Posterior vena cava (tissue), 2 donors: ENCODE results near the gene HMGN1. TPM values are rescaled to one million over a fixed set of nuclear protein-coding genes. Genes with fewer than 3 reads are reported as not detected.

Experiments used
- DNase-seq: peaks from one replicate; pipeline ENCODE4 v3.0.0-alpha.2; 2020; ENCODE audit warnings: low spot score
- intact Hi-C, 2 donors: fragments of 100-400 bp; cut with DNase I; formaldehyde crosslinking; loops; one replicate each; pipeline versions ENCODE4 v1.14.1 to v1.14.2; 2022 to 2023
- total RNA-seq, 2 donors: library from RNA; stranded (reverse); fragmentation: NEBNext Ultra II Directional; extraction: Animal tissue kit (Norgen Biotek cat#: 25700); gene quantifications; one replicate each; pipeline ENCODE4 v1.2.1, GENCODE V29; 2021
- donor health status: DM: yes; HTN: yes; CAD: no.
- donor health status: DM: yes; HTN: yes; CAD: no.

Gene HMGN1
- total RNA-seq, 2 donors from 2014 or later, result 65.9 to 101 TPM

- no peak for DNase-seq
- intact Hi-C loops, result no loop called here
Observed at GRCh38 chr21:39345440-39345839, 3.4 kb downstream of the HMGN1 start.

- intact Hi-C loops, result no loop called here
- no peak for DNase-seq
Observed at GRCh38 chr21:39344848-39345247, 4.0 kb downstream of the HMGN1 start.

GRCh38 chr21:39341249-39341923 lies 7.5 kb downstream of the HMGN1 start:
- DNase-seq, result no peak
- intact Hi-C loops, result no loop called here

- no peak for DNase-seq
- intact Hi-C loops, result no loop called here
Observed at GRCh38 chr21:39340687-39341086, 8.2 kb downstream of the HMGN1 start.

- intact Hi-C loops, result no loop called here
- DNase-seq, result no peak
Observed at GRCh38 chr21:39339231-39339630, 9.7 kb downstream of the HMGN1 start.

- intact Hi-C loops, result no loop called here
Observed at GRCh38 chr21:39336457-39337008, 12.4 kb downstream of the HMGN1 start.

GRCh38 chr21:39334611-39335010 lies 14.3 kb downstream of the HMGN1 start:
- no peak for DNase-seq
- intact Hi-C loops, result no loop called here

More at GRCh38 chr21:39336457-39337008, 12.4 kb downstream of the HMGN1 start:
- DNase-seq, result no peak

GRCh38 chr21:39332175-39332574 lies 16.7 kb downstream of the HMGN1 start:
- no peak for DNase-seq
- intact Hi-C loops, result no loop called here

- no peak for DNase-seq
Observed at GRCh38 chr21:39330001-39330400, 18.9 kb downstream of the HMGN1 start.

GRCh38 chr21:39327727-39328126 lies 21.2 kb downstream of the HMGN1 start:
- intact Hi-C loops, result no loop called here
- no peak for DNase-seq

More at GRCh38 chr21:39330001-39330400, 18.9 kb downstream of the HMGN1 start:
- intact Hi-C loops, result no loop called here

- no peak for DNase-seq
- intact Hi-C loops, result no loop called here
Observed at GRCh38 chr21:39326607-39327307, 22.1 kb downstream of the HMGN1 start.

- intact Hi-C loops, result no loop called here
- DNase-seq, result no peak
Observed at GRCh38 chr21:39325458-39325857, 23.4 kb downstream of the HMGN1 start.

GRCh38 chr21:39321424-39321823 lies 27.5 kb downstream of the HMGN1 start:
- DNase-seq, result no peak
- intact Hi-C loops, result no loop called here

GRCh38 chr21:39319814-39320332 lies 29.0 kb downstream of the HMGN1 start:
- DNase-seq, result no peak
- intact Hi-C loops, result loop anchor here in 1 of 2 donors (10.0 kb wide), 1 partner anchor 65 kb away; a partner anchor contains a TSS

- intact Hi-C loops, result loop anchor here in 1 of 2 donors (10.0 kb wide), 1 partner anchor 65 kb away; a partner anchor contains a TSS
- DNase-seq, result no peak
Observed at GRCh38 chr21:39319251-39319756, 29.6 kb downstream of the HMGN1 start.

GRCh38 chr21:39318091-39318959 lies 30.6 kb downstream of the HMGN1 start:
- DNase-seq, result no peak

GRCh38 chr21:39317134-39318090 lies 31.5 kb downstream of the HMGN1 start:
- intact Hi-C loops, result loop anchor here in 1 of 2 donors (10.0 kb wide), 1 partner anchor 67 kb away; a partner anchor contains a TSS
- no peak for DNase-seq

More at GRCh38 chr21:39318091-39318959, 30.6 kb downstream of the HMGN1 start:
- intact Hi-C loops, result loop anchor here in 1 of 2 donors (10.0 kb wide), 1 partner anchor 66 kb away; a partner anchor contains a TSS

- intact Hi-C loops, result loop anchor here in 1 of 2 donors (10.0 kb wide), 1 partner anchor 68 kb away; a partner anchor contains a TSS
- DNase-seq, result no peak
Observed at GRCh38 chr21:39316729-39317128, 32.2 kb downstream of the HMGN1 start.
